Astrocyte of the spinal cord (primary cell): ENCODE measurements around the gene DHX16.
A peak's percentile ranks its signal among the peaks of the same experiment; 100 is the strongest.

ENCODE experiments used
- DNase-seq: peaks from one replicate; pipeline ENCODE4 v3.0.0; 2011; ENCODE audit warnings: low read depth, low spot score
- H3K4me3 ChIP-seq: 2 replicates; pipeline ENCODE4 v1.5.1; 2011; ENCODE audit warnings: low read depth, mild to moderate bottlenecking, low read length, moderate library complexity
- CTCF ChIP-seq: IDR thresholded peaks from 2 replicates; pipeline ENCODE4 v1.5.1; 2012; ENCODE audit warnings: low read depth, mild to moderate bottlenecking, low read length, inconsistent platforms
- in situ Hi-C: cut with HindIII; loops from 2 replicates; pipeline ENCODE4 v1.10.0; 2017; ENCODE audit warnings: low sequenced_read_pairs

The DHX16 gene

GRCh38 chr6:30683980-30684338 lies 11.2 kb upstream of the DHX16 start:
- no peak for TF ChIP-seq CTCF
- in situ Hi-C loops = no loop called here
- DNase-seq = no peak
- peak overlapping the region; percentile 87 for H3K4me3 ChIP-seq

GRCh38 chr6:30683183-30683979 lies 10.6 kb upstream of the DHX16 start:
- in situ Hi-C loops = no loop called here
- no peak for TF ChIP-seq CTCF

GRCh38 chr6:30682143-30683117 lies 9.6 kb upstream of the DHX16 start:
- H3K4me3 ChIP-seq = peak overlapping the region; percentile 87
- no peak for TF ChIP-seq CTCF
- peak; percentile 94 for DNase-seq
- in situ Hi-C loops = no loop called here

More at GRCh38 chr6:30683183-30683979, 10.6 kb upstream of the DHX16 start:
- DNase-seq = no peak
- peak overlapping the region; percentile 87 for H3K4me3 ChIP-seq

- H3K4me3 ChIP-seq = peak overlapping the region; percentile 87
- no peak for DNase-seq
- TF ChIP-seq CTCF = no peak
- in situ Hi-C loops = no loop called here
These were observed 8.9 kb upstream of the DHX16 start for GRCh38 chr6:30681766-30682142.

- H3K4me3 ChIP-seq = no peak overlapping the region
- TF ChIP-seq CTCF = no peak
- DNase-seq = no peak
- in situ Hi-C loops = no loop called here
These were observed 7.1 kb upstream of the DHX16 start for GRCh38 chr6:30679765-30680535.

- peak; percentile 81 for DNase-seq
- H3K4me3 ChIP-seq = peak overlapping the region; percentile 25
- in situ Hi-C loops = no loop called here
- TF ChIP-seq CTCF = peak; percentile 95
These were observed 6.3 kb upstream of the DHX16 start for GRCh38 chr6:30678964-30679726.
